Activated CD4-positive, CD25-positive, alpha-beta regulatory T cell (primary cell): ENCODE results near the gene ZNF581.

Experiments used
- DNase-seq, 4 experiments: peaks; one replicate each; lab custom pipeline; 2025; lab: John Stamatoyannopoulos, UW

Gene ZNF581, protein sequence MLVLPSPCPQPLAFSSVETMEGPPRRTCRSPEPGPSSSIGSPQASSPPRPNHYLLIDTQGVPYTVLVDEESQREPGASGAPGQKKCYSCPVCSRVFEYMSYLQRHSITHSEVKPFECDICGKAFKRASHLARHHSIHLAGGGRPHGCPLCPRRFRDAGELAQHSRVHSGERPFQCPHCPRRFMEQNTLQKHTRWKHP

DNA sequence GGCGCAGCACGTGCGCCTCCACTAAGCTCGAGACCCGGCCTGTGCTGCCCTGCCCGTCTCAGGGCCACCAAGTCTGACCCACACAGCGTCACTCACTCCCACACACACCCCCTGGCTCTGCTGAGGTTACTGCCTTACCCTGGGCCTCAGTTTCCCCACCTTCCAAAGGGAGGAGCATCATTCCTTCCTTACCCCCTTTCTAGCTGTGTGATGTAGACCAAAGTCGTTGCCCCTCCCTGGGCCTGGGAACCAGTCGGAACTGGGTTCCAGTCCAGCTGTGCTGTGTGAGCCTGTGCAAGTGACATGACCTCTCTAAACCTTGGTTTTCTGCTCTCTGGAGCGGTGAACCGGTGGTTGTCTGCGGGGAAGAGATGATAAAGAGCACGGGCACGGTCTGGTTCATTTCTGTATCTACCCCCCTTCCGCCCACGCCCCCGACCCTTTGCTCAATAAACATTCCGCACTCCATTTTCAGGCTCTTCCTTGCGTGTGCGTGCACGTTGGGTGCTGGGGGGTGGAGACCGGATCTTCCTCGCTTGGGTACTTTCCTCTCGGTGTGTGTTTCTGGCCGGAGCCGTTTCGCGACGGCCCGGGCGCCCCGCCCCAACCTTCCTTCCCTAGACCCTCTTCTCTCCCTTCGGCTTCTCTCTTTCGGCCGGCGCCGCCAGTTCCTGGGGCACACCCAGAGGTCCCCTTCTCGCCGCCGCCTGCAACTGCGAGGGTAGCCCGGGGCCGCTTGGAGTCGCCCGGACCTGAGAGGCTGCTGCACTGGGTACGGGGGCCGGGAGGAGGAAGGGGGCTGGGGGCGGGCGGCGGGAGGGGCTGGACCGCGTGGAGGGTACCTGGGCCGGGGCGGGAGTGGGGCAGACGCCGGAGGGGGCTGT is at the start of gene ZNF581:
TSS of gene ZNF581 (plus strand) at position 647 of the 884 bp plus-strand sequence. CDS start 923 bp downstream, outside the sequence.
- DNase-seq: peak; percentile 50 to 69 (median 56)

GRCh38 chr19:55594996-55595545 is 48.4 kb upstream of the ZNF581 start:
- DNase-seq: no peak

DNA sequence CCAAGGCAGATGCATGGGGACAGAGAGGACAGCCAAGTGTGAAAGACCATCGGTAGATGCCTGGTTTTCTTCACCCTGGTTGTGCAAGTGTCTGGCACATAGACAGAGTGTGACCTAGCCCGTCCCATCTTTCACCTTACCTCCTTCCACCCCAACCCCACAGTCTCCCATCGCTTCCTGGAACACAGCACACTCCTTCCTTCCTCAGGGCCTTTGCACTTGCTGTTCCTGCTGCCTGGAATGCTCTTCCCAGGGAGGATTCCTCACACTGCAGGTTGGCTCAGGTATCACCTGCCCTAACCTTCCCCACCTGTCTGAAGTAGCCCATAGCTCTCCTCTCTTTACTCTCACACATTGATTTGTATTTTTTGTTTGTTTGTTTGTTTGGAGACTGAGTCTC is 47.1 kb upstream of the ZNF581 start:
- no peak for DNase-seq

DNA sequence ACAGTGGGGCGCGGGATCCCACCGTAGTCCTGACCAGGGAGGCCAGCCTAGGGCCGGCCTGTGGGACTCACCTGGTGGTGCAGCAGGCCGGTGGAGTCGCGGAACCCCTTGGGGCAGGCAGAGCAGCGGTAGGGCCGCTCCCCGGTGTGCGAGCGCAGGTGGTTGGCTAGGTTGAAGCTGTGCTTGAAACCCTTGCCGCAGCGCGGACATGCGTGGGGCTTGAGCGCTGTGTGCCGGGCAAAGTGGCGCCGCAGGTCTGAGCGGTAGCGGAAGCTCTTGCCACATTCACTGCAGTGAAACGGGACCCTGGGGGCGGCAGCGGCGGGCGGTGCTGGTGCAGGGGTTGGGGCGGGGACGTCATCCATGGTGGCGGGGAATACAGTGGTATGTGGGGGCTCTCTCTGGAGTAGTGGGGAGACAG is 45.9 kb upstream of the ZNF581 start:
- no peak for DNase-seq

DNA sequence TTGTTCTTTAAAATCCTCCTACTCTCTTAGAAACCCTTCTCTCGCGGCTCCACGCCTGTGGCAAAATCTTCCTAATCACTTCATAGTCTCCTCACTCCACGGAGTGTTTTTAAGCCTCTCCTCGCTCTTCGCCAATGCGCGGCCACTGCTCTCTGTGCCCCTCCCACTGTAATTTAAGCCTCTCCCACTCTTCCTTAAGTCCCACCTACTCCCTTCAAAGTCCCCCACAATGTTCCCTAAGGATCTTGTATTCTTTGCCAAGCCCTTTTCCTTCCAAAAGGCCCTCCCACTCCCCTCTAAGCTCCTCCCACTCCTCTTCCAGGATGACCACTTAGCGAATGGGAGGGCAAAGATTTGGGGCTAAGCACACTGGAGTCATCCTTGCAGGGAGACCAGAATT is 45.4 kb upstream of the ZNF581 start:
- DNase-seq: no peak

- DNase-seq: peak; percentile 77 to 86 (median 82)
These were observed 44.6 kb upstream of the ZNF581 start for GRCh38 chr19:55598719-55599467.

DNA sequence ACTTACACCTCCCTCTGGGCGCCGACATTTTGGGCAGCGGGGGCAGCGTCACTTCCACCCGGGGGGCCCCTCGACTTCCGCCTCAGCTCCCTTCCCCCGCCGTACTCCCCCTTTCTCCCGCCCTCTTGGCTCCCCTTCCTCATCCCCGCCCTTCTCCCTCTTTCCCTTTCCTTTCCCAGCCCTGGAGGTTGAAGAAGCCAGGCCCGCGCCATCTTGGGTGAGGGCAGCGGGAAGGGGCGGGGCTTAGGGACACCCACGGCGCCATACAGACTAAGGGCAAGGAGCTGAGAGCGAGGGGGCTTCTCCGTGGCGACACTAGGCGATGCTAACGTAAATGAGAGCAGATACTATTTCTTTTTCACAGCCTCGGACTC is 44.0 kb upstream of the ZNF581 start, which contains the start of gene FIZ1:
TSS of gene FIZ1 (minus strand) at position 50 of the 374 bp plus-strand sequence. CDS start 1,652 bp downstream, outside the sequence.
- peak; percentile 89 to 92 (median 90) for DNase-seq

DNA sequence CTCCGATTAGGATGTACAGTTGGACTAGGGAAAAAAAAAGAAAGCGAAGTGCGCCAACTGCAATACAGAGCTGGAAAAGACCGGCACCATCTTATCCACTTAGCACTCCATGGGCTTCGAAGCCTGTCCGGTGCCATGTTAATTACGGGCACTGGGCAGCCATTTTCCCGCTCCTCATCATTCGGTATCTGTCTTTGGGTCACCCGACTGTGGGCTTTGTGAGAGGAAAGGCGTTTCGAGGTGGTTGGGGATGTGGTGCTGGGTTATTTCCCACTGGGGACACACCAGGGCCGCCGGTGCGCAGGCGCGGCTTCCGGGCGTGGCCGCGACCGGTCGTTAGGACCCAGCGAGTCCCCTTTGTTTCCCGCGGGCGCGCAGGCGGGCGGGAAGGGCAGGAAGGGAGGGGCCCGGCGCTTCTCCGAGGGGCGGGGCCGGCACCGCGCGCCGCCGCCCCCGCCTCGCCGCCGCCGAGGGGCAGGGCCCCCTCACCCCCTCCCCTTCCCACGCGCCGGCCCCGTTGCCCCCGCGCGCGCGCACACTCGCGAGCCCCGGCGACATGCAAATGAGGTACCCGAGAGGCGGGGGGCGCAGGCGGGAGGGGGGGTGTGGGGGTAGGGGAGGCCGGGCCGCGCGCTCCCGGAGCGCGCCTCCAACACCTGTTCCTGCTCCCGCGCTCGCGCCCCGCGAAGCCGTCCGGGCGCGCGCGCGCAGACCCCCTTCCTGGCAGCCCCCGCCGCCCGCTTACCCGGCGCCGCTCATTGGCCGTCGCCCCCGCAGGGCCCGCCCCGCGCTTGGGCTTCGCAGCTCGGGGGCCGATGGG is 43.4 kb upstream of the ZNF581 start, which contains the start of gene ZNF524:
TSS of gene ZNF524 (plus strand) at position 447 of the 820 bp plus-strand sequence. CDS start 1,825 bp downstream, outside the sequence.
- DNase-seq: peak; percentile 70 to 75 (median 72)

GRCh38 chr19:55600662-55601028 is 42.8 kb upstream of the ZNF581 start:
- DNase-seq: no peak

- DNase-seq: no peak
These were observed 42.4 kb upstream of the ZNF581 start for GRCh38 chr19:55601084-55601483.

DNA sequence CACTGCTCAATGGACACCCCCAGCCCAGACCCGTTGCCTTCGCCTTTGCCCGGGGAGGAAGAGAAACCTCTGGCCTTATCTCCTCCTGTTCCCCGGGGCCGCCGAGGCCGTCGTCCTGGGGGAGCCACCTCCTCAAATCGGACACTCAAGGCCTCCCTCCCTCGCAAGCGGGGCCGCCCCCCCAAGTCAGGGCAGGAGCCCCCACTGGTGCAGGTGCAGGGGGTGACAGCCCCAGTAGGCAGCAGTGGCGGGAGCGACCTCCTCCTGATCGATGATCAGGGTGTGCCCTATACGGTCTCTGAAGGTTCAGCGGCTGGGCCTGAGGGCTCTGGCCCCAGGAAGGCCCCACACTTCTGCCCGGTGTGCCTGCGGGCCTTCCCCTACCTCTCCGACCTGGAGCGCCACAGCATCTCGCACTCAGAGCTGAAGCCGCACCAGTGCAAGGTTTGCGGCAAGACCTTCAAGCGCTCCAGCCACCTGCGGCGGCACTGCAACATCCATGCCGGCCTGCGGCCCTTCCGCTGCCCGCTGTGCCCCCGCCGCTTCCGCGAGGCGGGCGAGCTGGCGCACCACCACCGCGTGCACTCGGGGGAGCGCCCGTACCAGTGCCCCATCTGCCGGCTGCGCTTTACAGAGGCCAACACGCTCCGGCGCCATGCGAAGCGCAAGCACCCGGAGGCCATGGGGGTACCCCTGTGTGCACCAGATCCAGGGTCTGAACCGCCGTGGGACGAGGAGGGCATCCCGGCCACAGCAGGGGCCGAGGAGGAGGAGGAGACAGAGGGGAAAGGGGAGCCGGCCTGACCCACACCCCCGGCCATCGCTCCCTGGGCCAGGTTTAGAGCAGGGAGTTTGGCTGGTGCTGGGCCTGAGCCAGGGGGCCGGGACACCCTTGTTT is 41.1 kb upstream of the ZNF581 start:
- DNase-seq: no peak

DNA sequence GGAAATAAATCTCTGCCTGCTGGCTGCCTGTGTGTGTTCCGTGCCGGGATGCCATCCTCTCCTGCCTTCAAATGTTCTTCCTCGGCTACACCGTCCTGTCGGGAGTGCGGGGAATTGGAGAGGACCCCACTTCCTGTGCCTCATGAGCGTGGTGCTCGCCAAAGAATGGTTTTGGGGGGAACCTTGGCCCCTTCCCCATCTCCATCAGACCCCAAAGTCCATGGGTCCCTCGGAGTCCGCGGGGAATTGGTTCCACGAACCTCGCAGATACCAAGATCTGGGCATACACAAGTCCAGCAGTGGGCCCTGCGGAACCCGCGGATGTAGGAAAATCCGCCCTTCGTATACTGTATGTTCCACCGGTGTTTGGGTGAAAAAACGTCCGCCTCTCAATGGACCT is 40.3 kb upstream of the ZNF581 start:
- DNase-seq: no peak

GRCh38 chr19:55603581-55604292 is 39.7 kb upstream of the ZNF581 start:
- no peak for DNase-seq

DNA sequence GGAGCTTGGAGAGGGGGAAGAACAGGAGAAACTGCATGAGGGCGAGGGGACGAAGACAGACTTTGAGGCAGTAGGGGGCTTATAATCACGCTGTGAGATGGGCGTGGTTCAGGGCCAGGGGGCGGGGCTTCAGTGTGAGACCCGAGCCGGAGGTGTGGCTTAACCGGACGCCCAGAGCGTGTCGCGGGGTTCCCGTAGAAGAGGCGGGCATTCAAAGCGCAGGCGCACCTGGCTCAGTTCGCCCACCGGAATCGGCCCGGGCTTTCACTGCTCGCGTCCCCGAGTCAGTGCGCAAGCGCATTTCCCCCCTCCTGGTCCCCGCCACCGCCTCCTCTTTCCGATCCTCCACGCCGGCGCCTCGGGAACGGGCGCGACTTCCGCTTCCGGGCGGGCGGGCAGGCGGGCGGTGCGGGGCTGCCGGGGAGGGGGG is 38.2 kb upstream of the ZNF581 start:
- DNase-seq: peak; percentile 95 to 97 (median 96)

DNA sequence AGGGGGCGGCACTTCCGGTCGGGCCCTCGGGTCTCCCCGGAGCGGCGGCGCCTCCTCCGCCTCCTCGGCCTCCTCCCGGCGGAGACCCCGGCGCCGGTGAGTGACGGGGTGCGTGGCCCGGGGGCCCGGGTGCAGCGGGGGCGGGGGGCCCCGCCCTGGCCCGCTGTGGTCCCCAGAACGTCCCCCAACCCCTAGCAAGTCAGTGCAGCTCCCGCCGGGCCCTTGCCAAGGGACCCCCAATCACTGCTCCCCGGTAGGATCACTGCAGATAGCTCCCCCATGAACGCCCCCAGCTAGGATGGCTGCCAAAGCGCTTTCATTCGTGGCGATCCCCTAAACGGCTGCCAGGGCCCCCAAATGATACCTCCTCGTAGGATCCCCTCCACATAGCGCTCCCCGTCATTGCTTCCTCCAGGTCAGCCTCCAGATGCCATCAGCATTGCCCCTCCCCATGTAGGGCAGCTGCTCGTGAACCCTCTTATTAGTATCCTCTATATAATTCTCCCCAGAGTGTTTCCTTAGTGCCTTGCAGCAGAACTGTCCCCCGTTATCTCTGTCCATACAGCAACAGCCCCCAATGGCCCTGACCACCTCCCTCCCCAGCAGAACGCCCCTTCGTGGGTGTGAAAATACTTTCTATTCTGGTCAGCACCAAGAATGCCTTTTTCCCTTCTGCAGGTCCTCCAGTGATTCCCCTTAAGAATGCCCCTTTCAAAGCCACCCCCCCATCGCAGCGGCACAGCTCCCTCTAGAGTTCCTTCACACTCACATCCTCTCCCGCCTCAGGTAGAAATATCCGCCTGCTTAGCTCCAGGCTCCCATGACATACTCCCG is 37.6 kb upstream of the ZNF581 start, which contains the start of gene ZNF865:
TSS of gene ZNF865 (plus strand) at position 11 of the 834 bp plus-strand sequence. CDS start 7,972 bp downstream, outside the sequence.
- peak in 2 of 4 experiments; percentile 27 to 42 for DNase-seq

GRCh38 chr19:55606471-55606787 is 37.0 kb upstream of the ZNF581 start:
- DNase-seq: no peak

DNA sequence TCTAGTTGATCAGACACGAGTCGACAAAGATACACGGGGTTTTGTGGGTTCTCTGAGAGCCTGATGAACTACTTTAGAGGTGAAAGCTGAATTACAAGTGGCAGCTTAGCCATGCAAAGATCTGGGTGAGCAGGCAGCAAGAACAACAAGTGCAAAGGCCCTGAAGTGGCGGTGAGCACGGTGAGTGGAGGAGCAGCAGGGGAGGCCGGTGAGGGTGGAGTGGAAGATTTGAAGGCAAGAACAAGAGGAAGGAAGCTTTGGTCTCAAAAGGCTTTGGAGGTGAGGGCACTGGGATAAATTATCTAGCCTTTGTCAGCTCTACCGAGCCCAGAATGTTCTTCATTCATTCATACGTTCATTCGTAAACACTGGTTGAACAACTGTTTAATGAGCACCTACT is 36.6 kb upstream of the ZNF581 start:
- DNase-seq: no peak

DNA sequence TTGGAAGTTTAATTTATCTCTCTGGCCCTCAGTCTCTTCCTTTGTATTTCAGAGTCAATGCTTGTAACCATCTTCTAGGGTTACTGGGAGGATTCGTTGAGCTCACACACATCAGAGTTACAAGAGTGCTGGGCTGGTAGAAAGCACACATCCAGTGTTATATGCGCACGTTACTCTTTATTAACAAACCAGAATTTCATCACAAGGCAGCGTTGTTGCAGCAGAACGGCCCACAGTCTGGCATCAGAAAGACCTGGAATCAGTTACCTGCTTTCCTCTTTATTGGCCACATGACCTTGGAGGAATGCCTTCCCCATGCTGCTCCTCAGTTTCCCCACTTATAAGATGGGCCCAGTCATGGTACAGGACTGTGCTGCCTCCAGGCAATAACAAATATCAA is 34.1 kb upstream of the ZNF581 start:
- no peak for DNase-seq
